Progenitor cell of endocrine pancreas (in vitro differentiated cells): ENCODE measurements around the gene DAPK1. TPM values are rescaled to one million over a fixed set of nuclear protein-coding genes. Genes with fewer than 3 reads are reported as not detected.

Experiments
- DNase-seq: peaks from one replicate; pipeline ENCODE4 v3.0.0; 2021; ENCODE audit warnings: low spot score; ENCODE audit not compliant: unreplicated experiment
- H3K27ac Mint-ChIP-seq: 2 replicates; pipeline ENCODE4 v1.8.0; 2021; ENCODE audit warnings: mild to moderate bottlenecking, moderate library complexity, mixed read lengths
- H3K27me3 Mint-ChIP-seq: 2 replicates; pipeline ENCODE4 v1.8.0; 2021; ENCODE audit warnings: mixed read lengths
- H3K36me3 Mint-ChIP-seq: 2 replicates; pipeline ENCODE4 v1.8.0; 2022; ENCODE audit warnings: mixed read lengths; ENCODE audit not compliant: insufficient read depth
- H3K4me1 Mint-ChIP-seq: 2 replicates; pipeline ENCODE4 v1.8.0; 2021; ENCODE audit warnings: low read depth, mixed read lengths
- H3K4me3 Mint-ChIP-seq: 2 replicates; pipeline ENCODE4 v1.8.0; 2021; ENCODE audit warnings: low read depth, mild to moderate bottlenecking, moderate library complexity, mixed read lengths
- H3K9me3 Mint-ChIP-seq: 2 replicates; pipeline ENCODE4 v1.8.0; 2021; ENCODE audit warnings: low read depth, mixed read lengths
- total RNA-seq: library from RNA; stranded (reverse); gene quantifications from 2 replicates; pipeline ENCODE4 v1.2.1, GENCODE V29; 2021
- TF ChIP-seq, protein P1 (sequence below): fragments of 200-600 bp; sonication (generic); IDR thresholded peaks from one replicate; pipeline ENCODE4 v1.5.0; 2021; ENCODE audit warnings: antibody characterized with exemption, mild to moderate bottlenecking; ENCODE audit not compliant: unreplicated experiment

Gene DAPK1
- total RNA-seq, 1 donor from 2014 or later: 202 TPM

DNA sequence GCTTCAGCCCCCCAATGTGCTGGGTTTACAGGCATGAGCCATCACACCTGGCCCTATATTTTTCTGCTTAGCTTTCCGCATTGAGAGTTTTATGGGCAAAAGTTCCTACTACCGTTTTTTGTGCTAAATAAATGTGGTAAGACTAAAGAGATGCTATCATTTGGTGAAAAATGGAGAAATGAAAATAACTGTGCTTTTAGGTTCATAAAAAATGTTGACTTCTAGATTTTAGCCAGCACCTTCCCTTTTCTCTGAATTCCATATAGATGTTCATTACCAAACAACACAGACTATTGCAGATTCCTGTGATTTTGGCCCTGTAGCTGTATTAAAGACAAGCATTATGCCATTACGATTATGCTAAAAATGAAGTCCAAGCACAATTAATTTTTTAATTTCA lies 156.3 kb downstream of the DAPK1 start:
- no peak for DNase-seq
- H3K4me3 Mint-ChIP-seq: no peak overlapping the region
- H3K27ac Mint-ChIP-seq: no peak overlapping the region
- no peaks in the 10 kb centered on the region for H3K9me3 Mint-ChIP-seq
- H3K36me3 Mint-ChIP-seq: peaks cover 29% of the 10 kb centered on the region
- TF ChIP-seq, protein P1, sequence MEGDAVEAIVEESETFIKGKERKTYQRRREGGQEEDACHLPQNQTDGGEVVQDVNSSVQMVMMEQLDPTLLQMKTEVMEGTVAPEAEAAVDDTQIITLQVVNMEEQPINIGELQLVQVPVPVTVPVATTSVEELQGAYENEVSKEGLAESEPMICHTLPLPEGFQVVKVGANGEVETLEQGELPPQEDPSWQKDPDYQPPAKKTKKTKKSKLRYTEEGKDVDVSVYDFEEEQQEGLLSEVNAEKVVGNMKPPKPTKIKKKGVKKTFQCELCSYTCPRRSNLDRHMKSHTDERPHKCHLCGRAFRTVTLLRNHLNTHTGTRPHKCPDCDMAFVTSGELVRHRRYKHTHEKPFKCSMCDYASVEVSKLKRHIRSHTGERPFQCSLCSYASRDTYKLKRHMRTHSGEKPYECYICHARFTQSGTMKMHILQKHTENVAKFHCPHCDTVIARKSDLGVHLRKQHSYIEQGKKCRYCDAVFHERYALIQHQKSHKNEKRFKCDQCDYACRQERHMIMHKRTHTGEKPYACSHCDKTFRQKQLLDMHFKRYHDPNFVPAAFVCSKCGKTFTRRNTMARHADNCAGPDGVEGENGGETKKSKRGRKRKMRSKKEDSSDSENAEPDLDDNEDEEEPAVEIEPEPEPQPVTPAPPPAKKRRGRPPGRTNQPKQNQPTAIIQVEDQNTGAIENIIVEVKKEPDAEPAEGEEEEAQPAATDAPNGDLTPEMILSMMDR: no peak
- H3K27me3 Mint-ChIP-seq: no peaks in the 10 kb centered on the region
- peaks cover 2% of the 10 kb centered on the region for H3K4me1 Mint-ChIP-seq

DNA sequence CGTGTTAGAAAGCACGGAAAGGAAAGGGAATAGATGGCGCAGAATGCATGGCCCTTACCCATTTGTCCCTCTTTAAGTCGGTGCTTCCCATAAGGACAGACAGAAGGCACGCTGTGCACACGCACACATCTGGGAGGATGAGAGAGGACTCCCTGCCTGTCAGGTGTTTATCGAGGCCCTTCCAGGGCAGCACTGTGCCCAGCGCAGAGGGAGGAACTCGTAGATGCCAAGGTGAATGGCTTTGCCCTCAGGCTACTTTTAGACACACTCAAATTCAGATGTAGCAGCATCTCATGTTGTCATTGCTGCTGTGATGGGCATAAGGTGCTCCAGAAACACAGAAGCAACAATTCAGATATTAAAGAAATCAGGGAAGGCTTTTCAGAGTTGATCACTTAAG lies 158.1 kb downstream of the DAPK1 start:
- TF ChIP-seq, protein P1: no peak
- Mint-ChIP-seq H3K36me3 (peaks cover 36% of the 10 kb centered on the region), H3K27me3 (no peaks in the 10 kb centered on the region), H3K9me3 (no peaks in the 10 kb centered on the region), H3K27ac (peak overlapping the region; percentile 62), H3K4me1 (peaks cover 2% of the 10 kb centered on the region), H3K4me3 (no peak overlapping the region)
- DNase-seq: no peak

DNA sequence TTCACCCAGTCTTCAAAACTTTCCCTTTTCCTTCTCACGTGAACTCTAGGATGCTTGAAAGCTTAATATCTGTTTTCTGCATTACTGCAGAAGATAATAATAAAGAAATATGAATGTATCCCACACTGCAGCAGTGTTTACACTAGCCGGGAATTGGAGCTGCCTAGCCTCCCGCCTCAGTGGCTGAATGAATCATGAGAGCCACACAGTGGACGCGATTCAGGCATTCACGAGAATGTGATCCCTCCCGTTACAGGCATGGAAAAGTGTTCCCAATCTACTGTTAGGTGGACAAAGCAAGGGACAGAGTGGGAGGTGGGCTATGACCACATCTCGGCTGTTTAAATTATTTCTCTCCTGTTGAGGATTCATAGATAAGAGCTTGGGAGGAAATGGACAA lies 158.8 kb downstream of the DAPK1 start:
- peaks cover 2% of the 10 kb centered on the region for H3K4me1 Mint-ChIP-seq
- no peak overlapping the region for H3K4me3 Mint-ChIP-seq
- peaks cover 36% of the 10 kb centered on the region for H3K36me3 Mint-ChIP-seq
- H3K9me3 Mint-ChIP-seq: no peaks in the 10 kb centered on the region
- TF ChIP-seq, protein P1: no peak
- H3K27me3 Mint-ChIP-seq: no peaks in the 10 kb centered on the region
- no peak for DNase-seq
- no peak overlapping the region for H3K27ac Mint-ChIP-seq

DNA sequence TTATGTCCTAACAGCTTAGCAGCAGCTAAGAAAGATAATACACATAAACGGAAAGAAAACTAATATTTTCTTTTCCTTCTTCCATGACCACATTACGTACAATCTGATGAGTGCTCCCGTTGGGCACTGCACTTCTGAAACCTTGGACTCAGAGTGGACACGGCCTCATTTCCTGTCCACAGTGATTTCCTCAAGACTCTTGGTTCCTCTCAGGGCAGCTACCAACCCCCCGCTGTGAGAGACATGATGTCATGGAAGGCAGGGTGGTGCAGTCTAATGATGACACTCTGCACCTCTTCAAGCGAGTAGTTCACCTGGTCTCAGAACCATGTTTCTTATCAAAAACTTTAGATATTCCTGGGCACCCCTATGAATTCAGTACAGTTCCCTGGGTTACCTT lies 159.5 kb downstream of the DAPK1 start:
- no peak overlapping the region for H3K4me3 Mint-ChIP-seq

DNA sequence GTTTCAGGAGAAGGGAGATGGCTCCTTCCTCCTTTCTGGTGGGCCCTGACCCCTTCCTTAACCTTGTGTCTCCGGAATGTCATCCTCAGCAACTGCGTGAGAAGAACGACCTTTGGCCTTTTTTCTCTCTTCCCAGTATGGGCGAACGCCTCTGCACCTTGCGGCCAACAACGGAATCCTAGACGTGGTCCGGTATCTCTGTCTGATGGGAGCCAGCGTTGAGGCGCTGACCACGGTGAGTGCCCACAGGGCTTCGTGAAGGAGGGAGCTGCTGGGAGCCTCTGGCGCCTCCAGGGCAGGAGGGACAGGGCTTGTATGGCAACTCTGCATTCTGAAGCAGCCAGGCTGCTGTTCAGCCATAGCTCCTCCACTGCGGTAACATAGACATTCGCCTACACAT lies 160.2 kb downstream of the DAPK1 start:
- no peak for DNase-seq
- H3K4me3 Mint-ChIP-seq: no peak overlapping the region
- TF ChIP-seq, protein P1: no peak
- no peaks in the 10 kb centered on the region for H3K9me3 Mint-ChIP-seq
- peaks cover 45% of the 10 kb centered on the region for H3K36me3 Mint-ChIP-seq
- no peaks in the 10 kb centered on the region for H3K27me3 Mint-ChIP-seq
- H3K27ac Mint-ChIP-seq: peak overlapping the region; percentile 55
- H3K4me1 Mint-ChIP-seq: peaks cover 4% of the 10 kb centered on the region

More for the DNA sequence above, 159.5 kb downstream of the DAPK1 start:
- Mint-ChIP-seq H3K27me3 (no peaks in the 10 kb centered on the region), H3K27ac (peak overlapping the region; percentile 59), H3K4me1 (peaks cover 3% of the 10 kb centered on the region), H3K9me3 (no peaks in the 10 kb centered on the region), H3K36me3 (peaks cover 42% of the 10 kb centered on the region)
- TF ChIP-seq, protein P1: no peak
- DNase-seq: no peak
